Measurements from ENCODE around the gene UBE2O.

UBE2O gene

GRCh38 chr17:76492989-76493501 is 40.1 kb upstream of the UBE2O start:
- H3K9me3 ChIP-seq (ENCODE audit: insufficient read depth, low read depth, low read length), result peaks cover 4% of the 10 kb centered on the region
- no peak overlapping the region for H3K9ac ChIP-seq (ENCODE audit: low read length)
- H4K91ac ChIP-seq (ENCODE audit: low read depth, low read length), result no peak overlapping the region
- no peaks in the 10 kb centered on the region for H3K27me3 ChIP-seq (ENCODE audit: insufficient read depth, low read length)
- peaks cover 0 to 10% of the 10 kb centered on the region in 2 experiments for H3K4me1 ChIP-seq (ENCODE audit: control insufficient read depth in 1 of 2, insufficient read depth in 2 of 2, low read length in 2 of 2)
- no peak overlapping the region for H3K4me3 ChIP-seq (ENCODE audit: low read depth, low read length)
- no peak overlapping the region for H3K14ac ChIP-seq (ENCODE audit: low read length)
- no peaks in the 10 kb centered on the region for H3K79me2 ChIP-seq (ENCODE audit: control insufficient read depth, insufficient read depth, low read length, poor library complexity)
- H3K23ac ChIP-seq (ENCODE audit: low read length), result no peak overlapping the region
- no peak overlapping the region for H3K4ac ChIP-seq (ENCODE audit: low read depth, low read length)
- no peak overlapping the region for H2AFZ ChIP-seq (ENCODE audit: insufficient read depth, low read length, poor library complexity)
- H3K79me1 ChIP-seq (ENCODE audit: low read length), result no peaks in the 10 kb centered on the region
- H3K4me2 ChIP-seq (ENCODE audit: low read length), result no peak overlapping the region
- no CpG with 5 or more reads among the region's 15 CpGs for WGBS (ENCODE audit: extremely low coverage, insufficient coverage, insufficient read length)
- no peak overlapping the region for H2BK120ac ChIP-seq (ENCODE audit: insufficient read depth, low read length, poor library complexity)
- no peak overlapping the region for H2BK12ac ChIP-seq (ENCODE audit: low read length)
- no peak overlapping the region for H3K27ac ChIP-seq (ENCODE audit: low read depth, low read length)
- H3K36me3 ChIP-seq (ENCODE audit: control insufficient read depth in 1 of 2, insufficient read depth in 2 of 2, low read length in 2 of 2), result no peaks in the 10 kb centered on the region
- no peak overlapping the region for H2BK5ac ChIP-seq (ENCODE audit: low read depth, low read length, poor library complexity)
- H4K8ac ChIP-seq (ENCODE audit: low read depth, low read length), result no peak overlapping the region
- no peak overlapping the region for H4K12ac ChIP-seq (ENCODE audit: low read depth, low read length)
- DNase-seq, result peak; percentile 47 to 48
- H3K18ac ChIP-seq (ENCODE audit: low read length), result no peak overlapping the region
- H2AK5ac ChIP-seq (ENCODE audit: low read length), result no peak overlapping the region

GRCh38 chr17:76492123-76492988 is 39.4 kb upstream of the UBE2O start:
- H2BK5ac ChIP-seq (ENCODE audit: low read depth, low read length, poor library complexity), result no peak overlapping the region
- H3K4ac ChIP-seq (ENCODE audit: low read depth, low read length), result no peak overlapping the region
- H3K79me1 ChIP-seq (ENCODE audit: low read length), result no peaks in the 10 kb centered on the region
- peaks cover 0 to 5% of the 10 kb centered on the region in 2 experiments for H3K4me1 ChIP-seq (ENCODE audit: control insufficient read depth in 1 of 2, insufficient read depth in 2 of 2, low read length in 2 of 2)
- WGBS (ENCODE audit: extremely low coverage, insufficient coverage, insufficient read length), result no CpG with 5 or more reads among the region's 11 CpGs
- H2AFZ ChIP-seq (ENCODE audit: insufficient read depth, low read length, poor library complexity), result no peak overlapping the region
- H4K12ac ChIP-seq (ENCODE audit: low read depth, low read length), result no peak overlapping the region
- H3K23ac ChIP-seq (ENCODE audit: low read length), result no peak overlapping the region
- H3K14ac ChIP-seq (ENCODE audit: low read length), result no peak overlapping the region
- no peak overlapping the region for H3K27ac ChIP-seq (ENCODE audit: low read depth, low read length)
- H3K9me3 ChIP-seq (ENCODE audit: insufficient read depth, low read depth, low read length), result peaks cover 1% of the 10 kb centered on the region
- DNase-seq, result no peak
- H3K27me3 ChIP-seq (ENCODE audit: insufficient read depth, low read length), result no peaks in the 10 kb centered on the region
- H4K8ac ChIP-seq (ENCODE audit: low read depth, low read length), result no peak overlapping the region
- no peak overlapping the region for H3K4me3 ChIP-seq (ENCODE audit: low read depth, low read length)
- H2BK120ac ChIP-seq (ENCODE audit: insufficient read depth, low read length, poor library complexity), result no peak overlapping the region
- H4K91ac ChIP-seq (ENCODE audit: low read depth, low read length), result no peak overlapping the region
- no peaks in the 10 kb centered on the region for H3K36me3 ChIP-seq (ENCODE audit: control insufficient read depth in 1 of 2, insufficient read depth in 2 of 2, low read length in 2 of 2)
- no peak overlapping the region for H3K4me2 ChIP-seq (ENCODE audit: low read length)
- no peaks in the 10 kb centered on the region for H3K79me2 ChIP-seq (ENCODE audit: control insufficient read depth, insufficient read depth, low read length, poor library complexity)
- no peak overlapping the region for H3K9ac ChIP-seq (ENCODE audit: low read length)
- H3K18ac ChIP-seq (ENCODE audit: low read length), result no peak overlapping the region
- no peak overlapping the region for H2BK12ac ChIP-seq (ENCODE audit: low read length)
- H2AK5ac ChIP-seq (ENCODE audit: low read length), result no peak overlapping the region

GRCh38 chr17:76491271-76492122 is 38.5 kb upstream of the UBE2O start:
- Histone ChIP-seq H4K91ac (ENCODE audit: low read depth, low read length) (no peak overlapping the region), H3K36me3 (ENCODE audit: control insufficient read depth in 1 of 2, insufficient read depth in 2 of 2, low read length in 2 of 2) (no peaks in the 10 kb centered on the region), H3K79me1 (ENCODE audit: low read length) (no peaks in the 10 kb centered on the region), H3K27me3 (ENCODE audit: insufficient read depth, low read length) (no peaks in the 10 kb centered on the region), H2BK12ac (ENCODE audit: low read length) (no peak overlapping the region), H3K4me2 (ENCODE audit: low read length) (no peak overlapping the region), H3K4ac (ENCODE audit: low read depth, low read length) (no peak overlapping the region), H3K18ac (ENCODE audit: low read length) (no peak overlapping the region), H3K9ac (ENCODE audit: low read length) (no peak overlapping the region), H3K23ac (ENCODE audit: low read length) (no peak overlapping the region), H4K8ac (ENCODE audit: low read depth, low read length) (no peak overlapping the region), H3K9me3 (ENCODE audit: insufficient read depth, low read depth, low read length) (no peaks in the 10 kb centered on the region), H2AFZ (ENCODE audit: insufficient read depth, low read length, poor library complexity) (peak overlapping the region; percentile 30), H2BK120ac (ENCODE audit: insufficient read depth, low read length, poor library complexity) (no peak overlapping the region), H4K12ac (ENCODE audit: low read depth, low read length) (no peak overlapping the region), H3K4me1 (ENCODE audit: control insufficient read depth in 1 of 2, insufficient read depth in 2 of 2, low read length in 2 of 2) (peaks cover 0 to 3% of the 10 kb centered on the region in 2 experiments), H3K14ac (ENCODE audit: low read length) (no peak overlapping the region), H3K79me2 (ENCODE audit: control insufficient read depth, insufficient read depth, low read length, poor library complexity) (no peaks in the 10 kb centered on the region), H3K27ac (ENCODE audit: low read depth, low read length) (no peak overlapping the region), H3K4me3 (ENCODE audit: low read depth, low read length) (no peak overlapping the region), H2AK5ac (ENCODE audit: low read length) (no peak overlapping the region), H2BK5ac (ENCODE audit: low read depth, low read length, poor library complexity) (no peak overlapping the region)
- no CpG with 5 or more reads among the region's 17 CpGs for WGBS (ENCODE audit: extremely low coverage, insufficient coverage, insufficient read length)
- DNase-seq, result no peak

- WGBS (ENCODE audit: extremely low coverage, insufficient coverage, insufficient read length), result no CpG with 5 or more reads among the region's 10 CpGs
- H3K18ac ChIP-seq (ENCODE audit: low read length), result no peak overlapping the region
- H2BK120ac ChIP-seq (ENCODE audit: insufficient read depth, low read length, poor library complexity), result no peak overlapping the region
Observed at GRCh38 chr17:76490112-76490710, 37.3 kb upstream of the UBE2O start.

More at GRCh38 chr17:76490112-76490710, 37.3 kb upstream of the UBE2O start:
- H2BK5ac ChIP-seq (ENCODE audit: low read depth, low read length, poor library complexity), result no peak overlapping the region
- H3K27ac ChIP-seq (ENCODE audit: low read depth, low read length), result no peak overlapping the region
- no peaks in the 10 kb centered on the region for H3K79me2 ChIP-seq (ENCODE audit: control insufficient read depth, insufficient read depth, low read length, poor library complexity)
- H3K36me3 ChIP-seq (ENCODE audit: control insufficient read depth in 1 of 2, insufficient read depth in 2 of 2, low read length in 2 of 2), result no peaks in the 10 kb centered on the region
- H2AFZ ChIP-seq (ENCODE audit: insufficient read depth, low read length, poor library complexity), result no peak overlapping the region
- H2BK12ac ChIP-seq (ENCODE audit: low read length), result no peak overlapping the region
- H3K9ac ChIP-seq (ENCODE audit: low read length), result no peak overlapping the region
- H3K4me2 ChIP-seq (ENCODE audit: low read length), result no peak overlapping the region
- H3K4me3 ChIP-seq (ENCODE audit: low read depth, low read length), result no peak overlapping the region
- no peak overlapping the region for H4K12ac ChIP-seq (ENCODE audit: low read depth, low read length)
- no peaks in the 10 kb centered on the region for H3K27me3 ChIP-seq (ENCODE audit: insufficient read depth, low read length)
- no peak overlapping the region for H3K4ac ChIP-seq (ENCODE audit: low read depth, low read length)
- no peak overlapping the region for H2AK5ac ChIP-seq (ENCODE audit: low read length)
- DNase-seq, result no peak
- no peaks in the 10 kb centered on the region for H3K9me3 ChIP-seq (ENCODE audit: insufficient read depth, low read depth, low read length)
- H4K91ac ChIP-seq (ENCODE audit: low read depth, low read length), result no peak overlapping the region
- peaks cover 0 to 3% of the 10 kb centered on the region in 2 experiments for H3K4me1 ChIP-seq (ENCODE audit: control insufficient read depth in 1 of 2, insufficient read depth in 2 of 2, low read length in 2 of 2)
- H3K79me1 ChIP-seq (ENCODE audit: low read length), result no peaks in the 10 kb centered on the region
- H3K14ac ChIP-seq (ENCODE audit: low read length), result no peak overlapping the region
- H3K23ac ChIP-seq (ENCODE audit: low read length), result no peak overlapping the region
- no peak overlapping the region for H4K8ac ChIP-seq (ENCODE audit: low read depth, low read length)
